ENCODE results near the gene CAMK1.

Gene CAMK1

GRCh38 chr3:9786209-9786739 is 16.5 kb upstream of the CAMK1 start:
- TF ChIP-seq POLR2A (IDR thresholded peaks at IDR 0.05; ENCODE audit: low read length) (no peak), GATA1 (IDR thresholded peaks at IDR 0.05; ENCODE audit: low read depth, low read length) (no peak)
- peak; percentile 51 to 81 for DNase-seq

GRCh38 chr3:9785602-9786001 is 15.9 kb upstream of the CAMK1 start:
- peak; percentile 61 to 71 for DNase-seq
- TF ChIP-seq POLR2A (IDR thresholded peaks at IDR 0.05; ENCODE audit: low read length), result no peak
- no peak for TF ChIP-seq GATA1 (IDR thresholded peaks at IDR 0.05; ENCODE audit: low read depth, low read length)

GRCh38 chr3:9784965-9785364 is 15.2 kb upstream of the CAMK1 start:
- TF ChIP-seq POLR2A (IDR thresholded peaks at IDR 0.05; ENCODE audit: low read length) (no peak), GATA1 (IDR thresholded peaks at IDR 0.05; ENCODE audit: low read depth, low read length) (no peak)
- no peak for DNase-seq

- DNase-seq, result no peak
Observed at GRCh38 chr3:9783954-9784353, 14.2 kb upstream of the CAMK1 start.

GRCh38 chr3:9782770-9783169 is 13.0 kb upstream of the CAMK1 start:
- TF ChIP-seq POLR2A (IDR thresholded peaks at IDR 0.05; ENCODE audit: low read length) (no peak), GATA1 (IDR thresholded peaks at IDR 0.05; ENCODE audit: low read depth, low read length) (no peak)
- peak; percentile 55 to 61 for DNase-seq

More at GRCh38 chr3:9783954-9784353, 14.2 kb upstream of the CAMK1 start:
- TF ChIP-seq POLR2A (IDR thresholded peaks at IDR 0.05; ENCODE audit: low read length) (no peak), GATA1 (IDR thresholded peaks at IDR 0.05; ENCODE audit: low read depth, low read length) (no peak)

GRCh38 chr3:9781978-9782603 is 12.3 kb upstream of the CAMK1 start:
- TF ChIP-seq GATA1 (IDR thresholded peaks at IDR 0.05; ENCODE audit: low read depth, low read length), result no peak
- no peak for TF ChIP-seq POLR2A (IDR thresholded peaks at IDR 0.05; ENCODE audit: low read length)
- DNase-seq, result peak; percentile 77 to 93

- no peak for TF ChIP-seq GATA1 (IDR thresholded peaks at IDR 0.05; ENCODE audit: low read depth, low read length)
- TF ChIP-seq POLR2A (IDR thresholded peaks at IDR 0.05; ENCODE audit: low read length), result no peak
Observed at GRCh38 chr3:9781551-9781950, 11.8 kb upstream of the CAMK1 start.

GRCh38 chr3:9780910-9781309 is 11.2 kb upstream of the CAMK1 start:
- TF ChIP-seq POLR2A (IDR thresholded peaks at IDR 0.05; ENCODE audit: low read length) (no peak), GATA1 (IDR thresholded peaks at IDR 0.05; ENCODE audit: low read depth, low read length) (no peak)
- no peak for DNase-seq

More at GRCh38 chr3:9781551-9781950, 11.8 kb upstream of the CAMK1 start:
- DNase-seq, result no peak

GRCh38 chr3:9780458-9780812 is 10.7 kb upstream of the CAMK1 start:
- DNase-seq, result peak in 1 of 2 experiments; percentile 39
- TF ChIP-seq POLR2A (IDR thresholded peaks at IDR 0.05; ENCODE audit: low read length) (peak; percentile 22), GATA1 (IDR thresholded peaks at IDR 0.05; ENCODE audit: low read depth, low read length) (no peak)

GRCh38 chr3:9779721-9780457 is 10.1 kb upstream of the CAMK1 start:
- peak; percentile 25 to 39 for DNase-seq
- TF ChIP-seq POLR2A (IDR thresholded peaks at IDR 0.05; ENCODE audit: low read length) (no peak), GATA1 (IDR thresholded peaks at IDR 0.05; ENCODE audit: low read depth, low read length) (no peak)

GRCh38 chr3:9779075-9779593 is 9.4 kb upstream of the CAMK1 start:
- TF ChIP-seq POLR2A (IDR thresholded peaks at IDR 0.05; ENCODE audit: low read length) (no peak), GATA1 (IDR thresholded peaks at IDR 0.05; ENCODE audit: low read depth, low read length) (no peak)
- DNase-seq, result no peak

- peak; percentile 31 to 64 for DNase-seq
- no peak for TF ChIP-seq GATA1 (IDR thresholded peaks at IDR 0.05; ENCODE audit: low read depth, low read length)
- TF ChIP-seq POLR2A (IDR thresholded peaks at IDR 0.05; ENCODE audit: low read length), result no peak
Observed at GRCh38 chr3:9778143-9779074, 8.7 kb upstream of the CAMK1 start.

GRCh38 chr3:9777694-9778021 is 7.9 kb upstream of the CAMK1 start:
- no peak for TF ChIP-seq GATA1 (IDR thresholded peaks at IDR 0.05; ENCODE audit: low read depth, low read length)
- TF ChIP-seq POLR2A (IDR thresholded peaks at IDR 0.05; ENCODE audit: low read length), result no peak
- no peak for DNase-seq

Data from erythroblast (primary cell).